SK-N-SH treated with all-trans-retinoic acid at 6 μM for 48 hours (cell line): Measurements from ENCODE around the gene PCBD2.

ENCODE experiments used
- ATAC-seq: fragments of 200-7000 bp; cut with Tn5 transposase; 3 replicates; pipeline ENCODE4 v1.9.1; 2020; ENCODE audit warnings: mild to moderate bottlenecking, moderate library complexity
- ARNTL ChIP-seq: fragments of 450-650 bp; formaldehyde crosslinking; IDR thresholded peaks from 2 replicates; pipeline ENCODE4 v1.5.0; 2020; ENCODE audit warnings: low read depth, mild to moderate bottlenecking, moderate library complexity, borderline replicate concordance
- BACH2 ChIP-seq: fragments of 250-450 bp; sonication (Bioruptor Pico); IDR thresholded peaks from 2 replicates; pipeline ENCODE4 v1.9.0; 2021; ENCODE audit warnings: mild to moderate bottlenecking, borderline replicate concordance
- CREB5 ChIP-seq: fragments of 250-450 bp; sonication (Bioruptor Pico); IDR thresholded peaks from 2 replicates; pipeline ENCODE4 v1.5.1; 2020; ENCODE audit warnings: low read depth, mild to moderate bottlenecking, moderate library complexity
- CSDC2 ChIP-seq: fragments of 250-450 bp; sonication (Bioruptor Pico); IDR thresholded peaks from 2 replicates; pipeline ENCODE4 v1.5.0; 2020; ENCODE audit warnings: mild to moderate bottlenecking, moderate library complexity
- CSRNP3 ChIP-seq: fragments of 250-450 bp; sonication (Bioruptor Pico); IDR thresholded peaks from 2 replicates; pipeline ENCODE4 v1.5.1; 2021; ENCODE audit warnings: mild to moderate bottlenecking, moderate library complexity
- ESRRG ChIP-seq: fragments of 250-450 bp; sonication (Bioruptor Pico); IDR thresholded peaks from 2 replicates; pipeline ENCODE4 v1.6.1; 2021; ENCODE audit warnings: mild to moderate bottlenecking
- GLIS3 ChIP-seq: fragments of 250-450 bp; sonication (Bioruptor Pico); IDR thresholded peaks from 2 replicates; pipeline ENCODE4 v1.5.0; 2020; ENCODE audit warnings: mild to moderate bottlenecking, moderate library complexity
- ISL1 ChIP-seq: fragments of 250-450 bp; sonication (Bioruptor Pico); IDR thresholded peaks from 2 replicates; pipeline ENCODE4 v2.1.2; 2022; ENCODE audit warnings: mild to moderate bottlenecking, moderate library complexity
- OSR1 ChIP-seq: fragments of 250-450 bp; sonication (Bioruptor Pico); IDR thresholded peaks from 2 replicates; pipeline ENCODE4 v1.8.0; 2022; ENCODE audit warnings: moderate library complexity, mild to moderate bottlenecking, inconsistent platforms
- PATZ1 ChIP-seq: fragments of 250-450 bp; sonication (Bioruptor Pico); IDR thresholded peaks from 2 replicates; pipeline ENCODE4 v1.8.0; 2020; ENCODE audit warnings: mild to moderate bottlenecking, moderate library complexity, borderline replicate concordance
- POU6F1 ChIP-seq: fragments of 250-450 bp; sonication (Bioruptor Pico); IDR thresholded peaks from 2 replicates; pipeline ENCODE4 v1.8.0; 2021; ENCODE audit warnings: low read depth, mild to moderate bottlenecking, moderate library complexity, borderline replicate concordance
- PPARA ChIP-seq: fragments of 250-450 bp; sonication (Bioruptor Pico); IDR thresholded peaks from 2 replicates; pipeline ENCODE4 v1.5.0; 2020; ENCODE audit warnings: mild to moderate bottlenecking, borderline replicate concordance
- RARB ChIP-seq: fragments of 250-450 bp; sonication (Bioruptor Pico); IDR thresholded peaks from 2 replicates; pipeline ENCODE4 v1.8.0; 2021; ENCODE audit warnings: mild to moderate bottlenecking, moderate library complexity
- SNAI2 ChIP-seq: fragments of 250-450 bp; sonication (Bioruptor Pico); IDR thresholded peaks from 2 replicates; pipeline ENCODE4 v1.5.0; 2020; ENCODE audit warnings: mild to moderate bottlenecking, moderate library complexity
- TCF4 ChIP-seq: fragments of 250-450 bp; sonication (Bioruptor Pico); IDR thresholded peaks from 2 replicates; pipeline ENCODE4 v1.8.0; 2021; ENCODE audit warnings: mild to moderate bottlenecking, moderate library complexity, borderline replicate concordance
- TOX ChIP-seq: fragments of 250-450 bp; sonication (Bioruptor Pico); IDR thresholded peaks from 2 replicates; pipeline ENCODE4 v1.8.0; 2021; ENCODE audit warnings: mild to moderate bottlenecking, moderate library complexity, borderline replicate concordance
- ZC3H10 ChIP-seq: fragments of 250-450 bp; sonication (Bioruptor Pico); IDR thresholded peaks from 2 replicates; pipeline ENCODE4 v1.5.1; 2021; ENCODE audit warnings: mild to moderate bottlenecking, moderate library complexity
- ZFP3 ChIP-seq: fragments of 250-450 bp; sonication (Bioruptor Pico); IDR thresholded peaks from 2 replicates; pipeline ENCODE4 v1.5.0; 2020; ENCODE audit warnings: mild to moderate bottlenecking, moderate library complexity
- ZFP30 ChIP-seq: fragments of 450-650 bp; formaldehyde crosslinking; IDR thresholded peaks from 2 replicates; pipeline ENCODE4 v1.5.0; 2022; ENCODE audit warnings: mild to moderate bottlenecking, moderate library complexity
- ZNF565 ChIP-seq: fragments of 450-650 bp; formaldehyde crosslinking; conservative IDR thresholded peaks from 2 replicates; pipeline ENCODE4 v1.5.0; 2020; ENCODE audit warnings: low read depth, mild to moderate bottlenecking, moderate library complexity
- ZNF70 ChIP-seq: fragments of 450-650 bp; formaldehyde crosslinking; IDR thresholded peaks from 2 replicates; pipeline ENCODE4 v1.5.0; 2020; ENCODE audit warnings: mild to moderate bottlenecking, moderate library complexity
- ZNF8 ChIP-seq: fragments of 450-650 bp; formaldehyde crosslinking; IDR thresholded peaks from 2 replicates; pipeline ENCODE4 v1.5.0; 2020; ENCODE audit warnings: mild to moderate bottlenecking, moderate library complexity

The PCBD2 gene

GRCh38 chr5:135004376-135004775 lies 99.4 kb downstream of the PCBD2 start:
- no peak for ATAC-seq
- TF ChIP-seq ZFP30 (CRISPR knock-in tag) (no peak), TCF4 (CRISPR knock-in tag) (no peak), BACH2 (CRISPR knock-in tag) (no peak), PATZ1 (CRISPR knock-in tag) (no peak), OSR1 (CRISPR knock-in tag) (no peak), ZNF70 (CRISPR knock-in tag) (no peak), ZFP3 (CRISPR knock-in tag) (no peak), PPARA (CRISPR knock-in tag) (no peak), ESRRG (no peak), TOX (no peak), CSRNP3 (CRISPR knock-in tag) (no peak), ZNF8 (CRISPR knock-in tag) (no peak), ISL1 (no peak), GLIS3 (no peak), ARNTL (CRISPR knock-in tag) (no peak)
- TF ChIP-seq, all 23 proteins: peak for 0

- TF ChIP-seq ZC3H10 (CRISPR knock-in tag) (no peak), ZNF70 (CRISPR knock-in tag) (no peak), ZFP3 (CRISPR knock-in tag) (no peak), BACH2 (CRISPR knock-in tag) (no peak), PATZ1 (CRISPR knock-in tag) (no peak), RARB (no peak), ZNF565 (CRISPR knock-in tag) (no peak), GLIS3 (no peak), ARNTL (CRISPR knock-in tag) (no peak), ZFP30 (CRISPR knock-in tag) (no peak)
- ATAC-seq = no peak
Observed at GRCh38 chr5:135005076-135005475, 100.1 kb downstream of the PCBD2 start.

- TF ChIP-seq ISL1 = no peak
- TF ChIP-seq ARNTL (CRISPR knock-in tag) = no peak
- TF ChIP-seq ZNF8 (CRISPR knock-in tag) = no peak
- no peak for ATAC-seq
Observed at GRCh38 chr5:135007305-135007704, 102.4 kb downstream of the PCBD2 start.

GRCh38 chr5:135007749-135008363 lies 102.9 kb downstream of the PCBD2 start:
- TF ChIP-seq POU6F1 (CRISPR knock-in tag) = no peak
- no peak for TF ChIP-seq OSR1 (CRISPR knock-in tag)
- no peak for TF ChIP-seq CSDC2
- TF ChIP-seq ESRRG = no peak
- TF ChIP-seq ZNF565 (CRISPR knock-in tag) = no peak
- no peak for TF ChIP-seq SNAI2 (CRISPR knock-in tag)
- no peak for TF ChIP-seq CREB5 (CRISPR knock-in tag)
- TF ChIP-seq ARNTL (CRISPR knock-in tag) = no peak
- no peak for TF ChIP-seq RARB
- TF ChIP-seq TCF4 (CRISPR knock-in tag) = no peak
- TF ChIP-seq BACH2 (CRISPR knock-in tag) = no peak
- no peak for TF ChIP-seq PATZ1 (CRISPR knock-in tag)
- TF ChIP-seq ZFP30 (CRISPR knock-in tag) = no peak
- no peak for ATAC-seq
